ENCODE data around the gene RPS6KA4.

- TF ChIP-seq, protein P1, sequence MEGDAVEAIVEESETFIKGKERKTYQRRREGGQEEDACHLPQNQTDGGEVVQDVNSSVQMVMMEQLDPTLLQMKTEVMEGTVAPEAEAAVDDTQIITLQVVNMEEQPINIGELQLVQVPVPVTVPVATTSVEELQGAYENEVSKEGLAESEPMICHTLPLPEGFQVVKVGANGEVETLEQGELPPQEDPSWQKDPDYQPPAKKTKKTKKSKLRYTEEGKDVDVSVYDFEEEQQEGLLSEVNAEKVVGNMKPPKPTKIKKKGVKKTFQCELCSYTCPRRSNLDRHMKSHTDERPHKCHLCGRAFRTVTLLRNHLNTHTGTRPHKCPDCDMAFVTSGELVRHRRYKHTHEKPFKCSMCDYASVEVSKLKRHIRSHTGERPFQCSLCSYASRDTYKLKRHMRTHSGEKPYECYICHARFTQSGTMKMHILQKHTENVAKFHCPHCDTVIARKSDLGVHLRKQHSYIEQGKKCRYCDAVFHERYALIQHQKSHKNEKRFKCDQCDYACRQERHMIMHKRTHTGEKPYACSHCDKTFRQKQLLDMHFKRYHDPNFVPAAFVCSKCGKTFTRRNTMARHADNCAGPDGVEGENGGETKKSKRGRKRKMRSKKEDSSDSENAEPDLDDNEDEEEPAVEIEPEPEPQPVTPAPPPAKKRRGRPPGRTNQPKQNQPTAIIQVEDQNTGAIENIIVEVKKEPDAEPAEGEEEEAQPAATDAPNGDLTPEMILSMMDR (IDR thresholded peaks at IDR 0.05) = no peak
- TF ChIP-seq EP300 (IDR thresholded peaks at IDR 0.05) = no peak
These were observed 15.9 kb upstream of the RPS6KA4 start for GRCh38 chr11:64342869-64343745.

All from tibial nerve (tissue), 4 donors.